GM19240 (cell line): Measurements from ENCODE around the gene FKBP6.
"Not testable (repeated sequence)": the region's sequence is repeated elsewhere in the genome, so short reads cannot be mapped to it uniquely, and the experiment has no call there.

ENCODE experiments used
- DNase-seq: peaks from one replicate; pipeline ENCODE4 v3.0.0; 2011; ENCODE audit warnings: low spot score; ENCODE audit not compliant: insufficient read length

Gene FKBP6

DNA sequence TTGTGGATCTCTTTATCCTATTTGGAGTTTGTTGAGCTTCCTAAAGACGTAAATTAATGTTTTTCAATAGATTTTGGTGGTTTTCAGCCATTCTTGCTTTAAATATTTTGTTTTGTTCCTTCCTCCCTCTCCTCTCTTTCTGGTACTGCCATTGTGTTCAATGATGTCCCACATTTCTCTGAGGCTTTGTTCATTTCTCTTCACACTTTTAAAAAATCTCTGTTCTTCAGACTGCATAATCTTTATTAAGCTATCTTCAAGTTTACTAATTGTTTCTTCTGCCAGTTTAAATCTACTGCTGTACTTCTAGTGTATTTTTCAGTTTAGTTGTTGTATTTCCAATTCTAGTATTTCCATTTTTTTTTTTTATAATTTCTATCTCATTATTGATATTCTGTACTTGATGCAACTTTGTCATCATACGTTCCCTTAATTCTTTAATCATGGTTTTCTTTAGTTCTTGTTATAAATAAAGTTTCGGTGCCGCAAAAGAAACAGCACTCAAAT is 60.0 kb downstream of the FKBP6 start:
- DNase-seq = no peak

DNA sequence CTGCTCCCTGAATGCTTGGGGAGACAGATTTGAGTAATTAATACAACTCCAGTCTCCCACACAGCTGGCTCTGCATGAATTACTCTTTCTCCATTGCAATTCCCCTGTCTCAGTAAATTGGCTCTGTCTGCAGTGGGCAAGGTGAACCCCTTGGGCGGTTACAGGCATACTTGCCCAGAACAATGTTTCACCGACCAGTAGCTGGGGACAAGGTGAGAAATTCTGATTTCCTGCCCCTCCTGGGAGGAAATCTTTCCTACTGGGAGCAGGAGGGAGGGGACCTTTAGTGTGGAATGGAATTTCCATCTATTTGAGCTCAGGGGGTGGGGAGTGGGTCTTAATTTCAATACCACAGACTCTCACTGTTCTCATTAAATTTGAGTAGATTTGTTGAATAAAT is 63.4 kb downstream of the FKBP6 start:
- DNase-seq = no peak

DNA sequence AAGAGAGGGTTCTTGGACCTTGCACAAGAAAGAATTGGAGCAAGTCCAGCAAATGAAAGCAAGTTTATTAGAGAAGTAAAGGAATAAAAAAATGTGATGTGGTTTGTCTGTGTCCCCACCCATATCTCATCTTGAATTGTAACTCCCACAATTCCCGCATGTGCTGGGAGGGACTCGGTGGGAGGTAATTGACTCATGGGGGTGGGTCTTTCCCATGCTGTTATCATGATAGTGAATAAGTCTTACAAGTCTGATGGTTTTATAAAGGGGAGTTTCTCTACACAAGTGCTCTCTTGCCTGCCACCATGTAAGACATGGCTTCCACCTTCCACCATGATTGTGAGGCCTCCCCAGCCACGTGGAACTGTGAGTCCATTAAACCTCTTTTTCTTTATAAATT is 66.5 kb downstream of the FKBP6 start:
- no peak for DNase-seq

DNA sequence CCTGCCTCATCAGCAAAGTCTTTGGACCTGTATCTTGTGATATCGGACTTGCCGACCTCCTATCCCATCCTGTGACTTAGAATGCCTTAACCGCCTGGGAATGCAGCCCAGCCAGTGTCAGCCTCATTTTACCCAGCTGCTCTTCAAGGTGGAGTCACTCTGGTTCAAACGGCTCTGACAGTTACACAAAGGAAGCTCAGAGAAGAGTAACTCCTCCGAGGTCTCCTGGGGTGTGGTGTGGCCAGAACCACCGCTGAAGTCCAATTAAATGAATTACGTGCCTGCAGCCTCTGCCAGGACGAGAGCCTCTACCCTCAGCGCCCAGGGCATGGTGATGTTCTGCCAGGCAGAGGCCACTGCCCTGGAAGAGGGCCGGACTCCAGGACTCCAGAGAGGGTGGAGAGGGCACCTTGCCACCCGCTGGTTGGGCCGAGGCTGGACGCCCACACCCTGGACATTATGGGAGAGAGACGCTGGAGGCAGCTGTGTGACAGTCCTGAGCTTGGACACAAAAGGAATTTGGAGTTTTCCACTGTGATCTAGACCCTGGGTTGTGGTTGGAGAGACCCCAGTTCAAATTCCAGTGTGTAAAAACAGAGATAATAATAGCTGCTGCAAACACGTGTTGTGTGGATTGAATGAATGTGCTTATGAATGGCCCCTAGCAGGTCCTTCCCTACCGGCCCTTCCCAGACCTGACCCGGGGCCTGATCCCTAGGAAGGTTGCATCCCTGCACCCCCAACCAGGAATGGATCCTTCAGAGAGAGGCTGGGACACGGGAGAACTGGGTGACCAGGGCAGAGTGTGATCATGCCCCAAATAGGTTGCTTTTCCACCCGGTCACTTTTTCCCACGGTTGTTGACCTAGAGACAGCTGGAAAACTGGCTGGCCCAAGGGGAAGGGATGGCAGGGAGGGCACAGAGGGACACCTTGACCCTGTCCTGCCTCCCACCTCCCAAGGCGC is 67.9 kb downstream of the FKBP6 start:
- no peak for DNase-seq

DNA sequence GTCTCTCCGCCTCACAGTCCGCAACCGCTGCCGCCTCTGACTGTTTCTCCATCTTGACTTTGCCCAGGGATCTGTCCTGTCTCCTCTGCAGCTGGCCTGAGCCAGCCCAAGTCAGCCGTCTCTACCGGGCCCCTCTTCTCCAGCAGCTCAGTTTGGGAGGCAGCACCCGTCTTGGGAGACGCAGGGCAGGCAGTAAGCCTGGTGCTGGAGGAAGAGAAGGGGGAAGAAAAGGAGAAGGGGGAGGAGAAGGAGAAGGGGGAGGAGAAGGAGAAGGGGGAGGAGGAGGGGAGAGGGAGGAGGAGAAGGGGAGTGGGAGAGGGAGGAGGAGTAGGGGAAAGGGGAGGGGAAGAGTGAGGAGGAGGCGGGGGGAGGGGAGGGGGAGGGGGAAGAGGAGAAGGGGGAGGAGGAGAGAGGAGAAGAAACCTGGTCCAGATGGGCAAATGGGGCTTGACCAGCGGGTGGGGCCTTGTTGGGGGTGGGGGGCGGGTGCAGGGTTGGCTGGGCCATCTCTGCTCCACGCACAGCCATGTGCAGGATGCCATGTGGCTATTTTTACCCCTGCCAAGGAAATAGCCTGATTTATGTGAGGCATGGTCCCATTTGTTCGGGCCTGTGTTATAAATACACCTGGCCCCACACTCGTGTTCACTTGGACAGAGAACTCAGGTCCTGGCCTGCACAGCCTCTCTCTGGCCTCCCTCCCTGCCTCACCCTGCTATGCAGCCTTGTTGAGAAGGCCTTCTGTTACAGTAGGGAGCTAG is 69.7 kb downstream of the FKBP6 start:
- no peak for DNase-seq

DNA sequence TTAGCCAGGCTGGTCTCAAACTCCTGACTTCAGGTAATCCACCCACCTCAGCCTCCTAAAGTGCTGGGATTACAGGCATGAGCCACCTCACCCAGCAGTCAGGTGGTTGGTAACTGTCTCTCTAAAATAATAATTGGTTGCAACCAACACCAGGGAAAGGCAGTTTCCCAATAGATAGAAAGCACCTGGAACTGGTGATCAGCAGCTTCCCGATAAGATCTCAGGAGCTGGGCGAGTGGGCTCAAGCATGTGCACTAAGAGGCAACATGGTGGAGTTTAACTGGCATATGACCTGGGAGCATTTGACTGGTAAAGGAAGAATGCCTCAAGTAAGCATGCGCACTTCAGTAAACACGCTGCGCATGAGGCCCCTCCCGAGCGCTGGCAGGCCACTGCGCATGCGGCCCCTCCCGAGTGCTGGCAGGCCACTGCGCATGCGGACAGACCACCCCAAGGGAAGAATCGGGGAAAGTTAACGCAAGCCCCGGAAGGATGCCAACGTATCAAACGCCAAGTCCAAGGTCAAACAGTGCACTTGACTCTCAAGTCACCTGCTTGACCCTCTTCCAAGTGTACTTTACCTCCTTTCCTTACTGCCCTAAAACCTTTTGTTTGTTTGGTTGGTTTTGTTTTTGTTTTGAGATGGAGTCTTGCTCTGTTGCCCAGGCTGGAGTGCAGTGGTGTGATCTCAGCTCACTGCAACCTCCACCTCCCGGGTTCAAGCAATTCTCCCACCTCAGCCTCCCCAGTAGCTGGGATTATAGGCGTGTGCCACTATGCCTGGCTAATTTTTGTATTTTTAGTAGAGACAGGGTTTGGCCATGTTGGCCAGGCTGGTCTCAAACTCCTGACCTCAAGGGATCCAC is 71.5 kb downstream of the FKBP6 start:
- not testable (repeated sequence) for DNase-seq

DNA sequence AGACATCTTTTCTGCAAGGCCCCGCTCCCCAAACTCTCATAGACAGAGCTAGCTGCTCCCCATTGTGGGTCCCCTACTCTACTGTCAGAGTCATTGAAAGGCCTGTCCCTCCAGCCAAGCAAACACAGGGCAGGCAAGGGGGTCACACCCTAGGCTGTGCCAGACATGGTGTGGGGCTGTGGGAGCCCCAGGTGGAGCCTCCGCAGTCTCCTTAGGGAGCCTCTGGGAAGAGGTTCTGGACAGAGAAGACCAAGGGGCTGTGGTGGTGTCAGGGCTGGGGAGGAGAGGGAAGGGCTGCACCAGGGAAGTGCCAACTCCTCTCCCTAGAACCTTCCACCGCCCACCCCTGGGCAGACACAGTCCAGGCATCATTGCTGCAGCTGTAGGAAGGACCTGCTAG is 76.9 kb downstream of the FKBP6 start:
- not testable (repeated sequence) for DNase-seq
